A549 (cell line): ENCODE results near the gene VSTM2B. TPM values are rescaled to one million over a fixed set of nuclear protein-coding genes. Genes with fewer than 3 reads are reported as not detected.

Experiments
- ATAC-seq, 2 experiments: fragments of 200-7000 bp in 1 of 2; fragments of >200 bp in 1 of 2; cut with Nextera tagmentation in 1 of 2; cut with Tn5 transposase in 1 of 2; 3 replicates each; pipeline versions ENCODE4 v1.8.0 to v1.9.1; 2018 to 2020; ENCODE audit warnings: mild to moderate bottlenecking in 1 of 2, moderate library complexity in 1 of 2
- CTCF ChIA-PET: fragments of 300-600 bp; sonication (Branson Sonifier 250); formaldehyde crosslinking; extraction: SDS; loops from one replicate; lab custom pipeline; 2021; ENCODE audit warnings: antibody characterized with exemption, inconsistent platforms; lab: Yijun Ruan, JAX
- POLR2A ChIA-PET: fragments of 350-600 bp; formaldehyde crosslinking; extraction: SDS; loops from one replicate; lab custom pipeline; 2021; ENCODE audit warnings: antibody characterized with exemption, inconsistent platforms; lab: Yijun Ruan, JAX
- DNase-seq, 2 experiments: peaks; one replicate each; pipeline versions ENCODE4 v3.0.0 to v3.0.0-alpha.2; 2011 to 2016; ENCODE audit warnings: low read depth in 1 of 2, low spot score in 1 of 2
- FAIRE-seq: peaks from 2 replicates; lab custom pipeline; 2011; peaks lifted over from hg19 to GRCh38; lab: Jason Lieb, UNC
- H3K27ac ChIP-seq, 2 experiments: fragments of >200 bp; sonication (Bioruptor Twin); formaldehyde crosslinking; 3 replicates each; pipeline ENCODE4 v1.5.1; 2016 to 2017
- H3K4me1 ChIP-seq: fragments of >200 bp; sonication (Bioruptor Twin); formaldehyde crosslinking; 3 replicates; pipeline ENCODE4 v1.6.1; 2016
- H3K4me2 ChIP-seq: fragments of >200 bp; sonication (Bioruptor Twin); formaldehyde crosslinking; 3 replicates; pipeline ENCODE4 v1.6.1; 2016
- H3K4me3 ChIP-seq: fragments of >200 bp; sonication (Bioruptor Twin); formaldehyde crosslinking; 3 replicates; pipeline ENCODE4 v1.5.1; 2016
- H3K9me3 ChIP-seq: fragments of >200 bp; sonication (Bioruptor Twin); formaldehyde crosslinking; 3 replicates; pipeline ENCODE4 v1.6.1; 2016
- ATOH8 ChIP-seq: fragments of 250-450 bp; sonication (Bioruptor Pico); IDR thresholded peaks from 2 replicates; pipeline ENCODE4 v1.5.0; 2020; ENCODE audit warnings: low read depth, mild to moderate bottlenecking, moderate library complexity
- BCL3 ChIP-seq: fragments of >200 bp; sonication (Bioruptor Twin); formaldehyde crosslinking; IDR thresholded peaks from 3 replicates; pipeline ENCODE4 v1.6.1; 2016
- BHLHE40 ChIP-seq: IDR thresholded peaks from 2 replicates; pipeline ENCODE4 v1.6.1; 2012; ENCODE audit warnings: low read depth, low read length, inconsistent platforms
- CBX8 ChIP-seq: fragments of 200-600 bp; sonication (generic); IDR thresholded peaks from 2 replicates; pipeline ENCODE4 v1.6.1; 2016
- CEBPB ChIP-seq, 2 experiments: fragments of >200 bp in 1 of 2; sonication (Bioruptor Twin) in 1 of 2; formaldehyde crosslinking in 1 of 2; IDR thresholded peaks; 2 replicates each; pipeline ENCODE4 v1.6.1; 2012 to 2016
- E2F6 ChIP-seq: IDR thresholded peaks from 2 replicates; pipeline ENCODE4 v1.6.1; 2012; ENCODE audit warnings: low read depth, borderline replicate concordance
- EHF ChIP-seq: fragments of 250-450 bp; sonication (Bioruptor Pico); IDR thresholded peaks from 2 replicates; pipeline ENCODE4 v1.5.0; 2020; ENCODE audit warnings: mild to moderate bottlenecking
- ELK1 ChIP-seq: fragments of 150-350 bp; IDR thresholded peaks from 2 replicates; pipeline ENCODE4 v1.6.1; 2014; ENCODE audit warnings: low read depth, mild to moderate bottlenecking, low read length
- ESRRA ChIP-seq: fragments of 150-350 bp; IDR thresholded peaks from 2 replicates; pipeline ENCODE4 v1.6.1; 2014; ENCODE audit warnings: mild to moderate bottlenecking, low read length, borderline replicate concordance
- GATA3 ChIP-seq: IDR thresholded peaks from 2 replicates; pipeline ENCODE4 v1.6.1; 2012; ENCODE audit warnings: borderline replicate concordance
- HEYL ChIP-seq: fragments of 250-450 bp; sonication (Bioruptor Pico); IDR thresholded peaks from 2 replicates; pipeline ENCODE4 v1.8.0; 2021; ENCODE audit warnings: mild to moderate bottlenecking, moderate library complexity
- HOXB13 ChIP-seq: fragments of 250-450 bp; sonication (Bioruptor Pico); IDR thresholded peaks from 2 replicates; pipeline ENCODE4 v1.5.0; 2020; ENCODE audit warnings: low read depth, mild to moderate bottlenecking, moderate library complexity
- KDM5A ChIP-seq: fragments of 200-600 bp; sonication (generic); IDR thresholded peaks from 2 replicates; pipeline ENCODE4 v1.6.1; 2016; ENCODE audit warnings: antibody characterized with exemption, mild to moderate bottlenecking
- MAFK ChIP-seq: fragments of 450-650 bp; IDR thresholded peaks from 2 replicates; pipeline ENCODE4 v1.6.1; 2014; ENCODE audit not compliant: partially characterized antibody
- NR3C1 ChIP-seq: fragments of >200 bp; sonication (Bioruptor Twin); formaldehyde crosslinking; IDR thresholded peaks from 3 replicates; pipeline ENCODE4 v1.6.1; 2017
- PBX3 ChIP-seq: IDR thresholded peaks from 2 replicates; pipeline ENCODE4 v1.6.1; 2012
- RARB ChIP-seq: fragments of 250-450 bp; sonication (Bioruptor Pico); IDR thresholded peaks from 2 replicates; pipeline ENCODE4 v1.8.0; 2021; ENCODE audit warnings: mild to moderate bottlenecking, moderate library complexity
- RCOR1 ChIP-seq: fragments of 150-350 bp; IDR thresholded peaks from 2 replicates; pipeline ENCODE4 v1.6.1; 2014; ENCODE audit warnings: antibody characterized with exemption, low read length, low read depth
- SMC3 ChIP-seq: fragments of >200 bp; sonication (Bioruptor Twin); formaldehyde crosslinking; IDR thresholded peaks from 3 replicates; pipeline ENCODE4 v1.6.1; 2018; ENCODE audit warnings: inconsistent platforms
- TFCP2L1 ChIP-seq: fragments of 250-450 bp; sonication (Bioruptor Pico); IDR thresholded peaks from 2 replicates; pipeline ENCODE4 v1.5.0; 2021; ENCODE audit warnings: mild to moderate bottlenecking
- ZFP36 ChIP-seq: fragments of 450-650 bp; IDR thresholded peaks from 2 replicates; pipeline ENCODE4 v1.6.1; 2014; ENCODE audit warnings: borderline replicate concordance; ENCODE audit not compliant: partially characterized antibody
- ZSCAN20 ChIP-seq: fragments of 250-450 bp; sonication (Bioruptor Pico); IDR thresholded peaks from 2 replicates; pipeline ENCODE4 v1.8.0; 2022; ENCODE audit warnings: mild to moderate bottlenecking, moderate library complexity
- WGBS: methylation state at CpG from one replicate; pipeline ENCODE4 v1.1.6; 2017; ENCODE audit errors: missing lambda C conversion rate; 5-methylcytosine and 5-hydroxymethylcytosine counted together
- polyA plus RNA-seq, 4 experiments: library from polyadenylated mRNA; depleted of rRNA in 3 of 4; stranded (reverse); fragments of >200 nt; fragmentation: RNase III in 1 of 4; extraction: RNeasy Plus Mini Kit Qiagen cat#74134 plus additional on column Dnase treatment in 1 of 4; gene quantifications; 2 replicates in 3 of 4; 3 replicates in 1 of 4; pipeline ENCODE4 v1.2.3, GENCODE V29; 2011 to 2017

Gene VSTM2B
- polyA plus RNA-seq, 2 of the 4 experiments (the other 2 are of a cell fraction): not detected

- H3K4me1 ChIP-seq: no peaks in the 10 kb centered on the region
- peaks cover 7% of the 10 kb centered on the region for H3K9me3 ChIP-seq
- no peak for ATAC-seq
- 12% methylated on average over 4 of the region's 4 CpGs for WGBS
- no peak overlapping the region for H3K4me3 ChIP-seq
- H3K4me2 ChIP-seq: no peak overlapping the region
- TF ChIP-seq EHF (CRISPR knock-in tag) (no peak), RCOR1 (no peak), TFCP2L1 (CRISPR knock-in tag) (no peak), ZFP36 (peak; percentile 57)
- no peak overlapping the region for H3K27ac ChIP-seq
- no peak for DNase-seq
- ChIA-PET CTCF (interaction anchor here (1.0 to 6.0 kb wide), 3 partner anchors 7 to 75 kb away, joined by 3 to 56 read pairs (median 3); no protein-coding TSS in a partner anchor), POLR2A (no interaction called here)
- no peak for FAIRE-seq
Observed at GRCh38 chr19:29535984-29536508, 10.3 kb downstream of the VSTM2B start.

GRCh38 chr19:29537181-29537580, 11.4 kb downstream of the VSTM2B start:
- TF ChIP-seq GATA3 (no peak), KDM5A (no peak), ZFP36 (no peak), MAFK (no peak), BCL3 (no peak), ELK1 (no peak), TFCP2L1 (CRISPR knock-in tag) (no peak), CBX8 (no peak), HEYL (CRISPR knock-in tag) (no peak), CEBPB (IDR thresholded peaks at IDR 0.05) (no peak), SMC3 (no peak), ZSCAN20 (CRISPR knock-in tag) (no peak), PBX3 (no peak), RCOR1 (no peak), E2F6 (no peak)
- 23% methylated on average over 7 of the region's 7 CpGs for WGBS
- Histone ChIP-seq H3K9me3 (peaks cover 7% of the 10 kb centered on the region), H3K27ac (no peak overlapping the region), H3K4me1 (no peaks in the 10 kb centered on the region), H3K4me2 (no peak overlapping the region), H3K4me3 (no peak overlapping the region)
- ChIA-PET POLR2A (no interaction called here), CTCF (interaction anchor here (2.4 to 6.0 kb wide), 2 partner anchors 8 to 74 kb away, joined by 6 to 56 read pairs; no protein-coding TSS in a partner anchor)
- FAIRE-seq (no peak), DNase-seq (no peak), ATAC-seq (no peak)

GRCh38 chr19:29537601-29538000, 11.8 kb downstream of the VSTM2B start:
- POLR2A ChIA-PET: no interaction called here
- FAIRE-seq: no peak
- TF ChIP-seq ESRRA (no peak), CEBPB (IDR thresholded peaks at IDR 0.05) (no peak), ATOH8 (CRISPR knock-in tag) (no peak), RARB (no peak), PBX3 (no peak), NR3C1 (no peak), BHLHE40 (no peak), HOXB13 (CRISPR knock-in tag) (no peak)
- TF ChIP-seq, all 56 proteins: peak for 0
- ATAC-seq (no peak), DNase-seq (no peak)
- H3K4me1 ChIP-seq: no peaks in the 10 kb centered on the region
- H3K4me2 ChIP-seq: no peak overlapping the region
- 22% methylated on average over 10 of the region's 11 CpGs for WGBS
- peaks cover 7% of the 10 kb centered on the region for H3K9me3 ChIP-seq
- CTCF ChIA-PET: interaction anchor here (1.5 to 6.0 kb wide), 3 partner anchors 8 to 73 kb away, joined by 5 to 56 read pairs (median 6); no protein-coding TSS in a partner anchor
- H3K4me3 ChIP-seq: no peak overlapping the region
- H3K27ac ChIP-seq: no peak overlapping the region
